EH (cell line): Measurements from ENCODE around the gene SLC43A3.
"Not testable (repeated sequence)": the region's sequence is repeated elsewhere in the genome, so short reads cannot be mapped to it uniquely, and the experiment has no call there.

Experiments
- DNase-seq: peaks from one replicate; pipeline ENCODE4 v3.0.0-alpha.2; 2015; ENCODE audit warnings: low read depth

Gene SLC43A3

GRCh38 chr11:57459164-57460021 lies 32.5 kb upstream of the SLC43A3 start:
- no peak for DNase-seq

GRCh38 chr11:57458410-57459163 lies 31.7 kb upstream of the SLC43A3 start:
- peak; percentile 42 for DNase-seq

- DNase-seq, result no peak
Observed at GRCh38 chr11:57458060-57458409, 31.1 kb upstream of the SLC43A3 start.

GRCh38 chr11:57457643-57458023 lies 30.7 kb upstream of the SLC43A3 start:
- no peak for DNase-seq

- DNase-seq, result peak; percentile 83
Observed at GRCh38 chr11:57456960-57457642, 30.2 kb upstream of the SLC43A3 start.

GRCh38 chr11:57453543-57454177 lies 26.7 kb upstream of the SLC43A3 start:
- no peak for DNase-seq

- no peak for DNase-seq
Observed at GRCh38 chr11:57446055-57446454, 19.1 kb upstream of the SLC43A3 start.

- not testable (repeated sequence) for DNase-seq
Observed at GRCh38 chr11:57445122-57445394, 18.1 kb upstream of the SLC43A3 start.

GRCh38 chr11:57444362-57445121 lies 17.6 kb upstream of the SLC43A3 start:
- DNase-seq, result peak; percentile 54

- DNase-seq, result no peak
Observed at GRCh38 chr11:57440744-57441414, 14.0 kb upstream of the SLC43A3 start.

- DNase-seq, result no peak
Observed at GRCh38 chr11:57439786-57440185, 12.9 kb upstream of the SLC43A3 start.

GRCh38 chr11:57438345-57439285 lies 11.7 kb upstream of the SLC43A3 start:
- no peak for DNase-seq

GRCh38 chr11:57436031-57436430 lies 9.1 kb upstream of the SLC43A3 start:
- no peak for DNase-seq

GRCh38 chr11:57434640-57435546 lies 8.0 kb upstream of the SLC43A3 start:
- DNase-seq, result peak; percentile 93

- peak; percentile 85 for DNase-seq
Observed at GRCh38 chr11:57432714-57433163, 5.8 kb upstream of the SLC43A3 start.

GRCh38 chr11:57432149-57432561 lies 5.2 kb upstream of the SLC43A3 start:
- DNase-seq, result no peak

GRCh38 chr11:57430952-57431351 lies 4.0 kb upstream of the SLC43A3 start:
- no peak for DNase-seq

- DNase-seq, result no peak
Observed at GRCh38 chr11:57429946-57430345, 3.0 kb upstream of the SLC43A3 start.

- DNase-seq, result no peak
Observed at GRCh38 chr11:57428643-57429042, 1.7 kb upstream of the SLC43A3 start.
